Kidney (tissue), 14 donors: Measurements from ENCODE around the gene PIP4K2A. TPM values are rescaled to one million over a fixed set of nuclear protein-coding genes. Genes with fewer than 3 reads are reported as not detected.

Experiments used
- DNase-seq, 5 donors: peaks; one replicate each; pipeline ENCODE4 v3.0.0-alpha.2; 2013 to 2020
- FAIRE-seq: peaks from 2 replicates; lab custom pipeline; 2012; peaks lifted over from hg19 to GRCh38; lab: Jason Lieb, UNC
- H3K27ac ChIP-seq, 2 donors: one replicate each; pipeline ENCODE4 v1.7.0; 2013; ENCODE audit warnings: low read depth in 2 of 2, low read length in 2 of 2, inconsistent platforms in 1 of 2
- H3K27me3 ChIP-seq: one replicate; pipeline ENCODE4 v1.7.1; 2013; ENCODE audit warnings: low read length, inconsistent platforms; ENCODE audit not compliant: control insufficient read depth, insufficient read depth
- H3K36me3 ChIP-seq, 3 donors: one replicate each; pipeline versions ENCODE4 v1.7.0 to v1.7.1; 2013; ENCODE audit warnings: low read length in 3 of 3, control low read depth in 1 of 3, inconsistent platforms in 1 of 3; ENCODE audit not compliant: insufficient read depth in 3 of 3, control insufficient read depth in 2 of 3
- H3K4me1 ChIP-seq, 3 donors: one replicate each; pipeline versions ENCODE4 v1.7.0 to v1.7.1; 2013; ENCODE audit warnings: low read length in 3 of 3, inconsistent platforms in 1 of 3, low read depth in 1 of 3; ENCODE audit not compliant: control insufficient read depth in 2 of 3, insufficient read depth in 2 of 3
- H3K4me3 ChIP-seq, 3 donors: one replicate each; pipeline versions ENCODE4 v1.7.0 to v1.8.1; 2013; ENCODE audit warnings: low read length in 3 of 3, control low read depth in 1 of 3, inconsistent platforms in 1 of 3
- H3K9ac ChIP-seq, 3 donors: one replicate each; pipeline versions ENCODE4 v1.7.0 to v1.7.1; 2013; ENCODE audit warnings: low read length in 3 of 3, control low read depth in 1 of 3, inconsistent platforms in 1 of 3
- H3K9me3 ChIP-seq, 3 donors: one replicate each; pipeline versions ENCODE4 v1.7.0 to v1.7.1; 2013; ENCODE audit warnings: low read length in 3 of 3, control low read depth in 1 of 3, inconsistent platforms in 1 of 3; ENCODE audit not compliant: control insufficient read depth in 2 of 3, insufficient read depth in 1 of 3
- CTCF ChIP-seq: IDR thresholded peaks from 3 replicates; pipeline ENCODE4 v1.5.1; 2012; ENCODE audit warnings: mild to moderate bottlenecking, moderate library complexity, borderline replicate concordance; ENCODE audit not compliant: insufficient read depth; ENCODE audit errors: extremely low read depth
- intact Hi-C: fragments of 100-400 bp; cut with DNase I; formaldehyde crosslinking; loops from one replicate; pipeline ENCODE4 v1.11.1; 2022
- polyA plus RNA-seq: library from polyadenylated mRNA; stranded (reverse); fragments of 350-450 nt; fragmentation: Illumina TruSeq; extraction: RNeasy Lipid Tissue Mini Kit (QIAGEN cat#74804); gene quantifications from one replicate; pipeline ENCODE4 v1.2.3, GENCODE V29; 2014; ENCODE audit warnings: low read depth, low replicate concordance; ENCODE audit not compliant: insufficient read depth
- total RNA-seq: library from RNA; stranded (reverse); fragmentation: NEBNext Ultra II Directional; extraction: Animal tissue kit (Norgen Biotek cat#: 25700); gene quantifications from one replicate; pipeline ENCODE4 v1.2.1, GENCODE V29; 2021
- donor health status: control.
- donor health status: control.
- donor health status: control.
- donor health status: control.
- donor health status: control.
- donor health status: DM: yes; HTN: yes; CAD: no.
- donor health status: Normal renal cell carcinoma (clear cell type).

Gene PIP4K2A
- total and polyA plus RNA-seq, 2 donors from 2014 or later, result 12.2 to 54.6 TPM

GRCh38 chr10:22628309-22628708 is 86.1 kb downstream of the PIP4K2A start:
- intact Hi-C loops, result no loop called here
- no peak for TF ChIP-seq CTCF
- H3K9me3 ChIP-seq, result no peaks in the 10 kb centered on the region
- H3K4me3 ChIP-seq, result no peak overlapping the region
- no peak for FAIRE-seq
- H3K4me1 ChIP-seq, result peaks cover 3 to 48% (median 24%) of the 10 kb centered on the region in 3 donors
- no peaks in the 10 kb centered on the region for H3K27me3 ChIP-seq
- DNase-seq, result no peak
- H3K27ac ChIP-seq, result no peak overlapping the region
- no peak overlapping the region for H3K9ac ChIP-seq
- H3K36me3 ChIP-seq, result no peaks in the 10 kb centered on the region

- no peaks in the 10 kb centered on the region for H3K36me3 ChIP-seq
- no peaks in the 10 kb centered on the region for H3K9me3 ChIP-seq
- no peak overlapping the region for H3K4me3 ChIP-seq
- H3K4me1 ChIP-seq, result peaks cover 3 to 40% (median 26%) of the 10 kb centered on the region in 3 donors
- H3K27me3 ChIP-seq, result no peaks in the 10 kb centered on the region
- H3K9ac ChIP-seq, result no peak overlapping the region
- H3K27ac ChIP-seq, result no peak overlapping the region
- TF ChIP-seq CTCF, result no peak
- no peak for DNase-seq
- intact Hi-C loops, result no loop called here
- FAIRE-seq, result no peak
These were observed 87.6 kb downstream of the PIP4K2A start for GRCh38 chr10:22626784-22627183.

GRCh38 chr10:22625516-22626290 is 88.7 kb downstream of the PIP4K2A start:
- H3K4me1 ChIP-seq, result peaks cover 3 to 36% (median 24%) of the 10 kb centered on the region in 3 donors
- FAIRE-seq (no peak), DNase-seq (peak in 3 of 5 donors; percentile 20 to 56 (median 53))
- H3K9ac ChIP-seq, result no peak overlapping the region
- TF ChIP-seq CTCF, result no peak
- H3K27me3 ChIP-seq, result no peaks in the 10 kb centered on the region
- no peaks in the 10 kb centered on the region for H3K9me3 ChIP-seq
- intact Hi-C loops, result no loop called here
- H3K36me3 ChIP-seq, result no peaks in the 10 kb centered on the region
- H3K27ac ChIP-seq, result no peak overlapping the region
- H3K4me3 ChIP-seq, result no peak overlapping the region
